RWPE2 (cell line): ENCODE data around the gene FASTKD2.

Experiments
- ATAC-seq: fragments of 200-7000 bp; cut with Tn5 transposase; 3 replicates; pipeline ENCODE4 v1.9.1; 2021; ENCODE audit warnings: low read depth
- DNase-seq: peaks from one replicate; pipeline ENCODE4 v3.0.0-alpha.2; 2020; ENCODE audit warnings: low spot score
- H3K27ac ChIP-seq: fragments of 450-650 bp; 2 replicates; pipeline ENCODE4 v1.5.1; 2017; ENCODE audit warnings: mild to moderate bottlenecking; ENCODE audit not compliant: poor library complexity, severe bottlenecking
- H3K27me3 ChIP-seq: fragments of 250-450 bp; sonication (Bioruptor Pico); 2 replicates; pipeline ENCODE4 v1.5.1; 2021; ENCODE audit warnings: mild to moderate bottlenecking, moderate library complexity; ENCODE audit not compliant: insufficient read depth, poor library complexity, severe bottlenecking
- H3K36me3 ChIP-seq: fragments of 250-450 bp; sonication (Bioruptor Pico); 2 replicates; pipeline ENCODE4 v1.5.1; 2020; ENCODE audit warnings: low read depth, mild to moderate bottlenecking, moderate library complexity
- H3K4me1 ChIP-seq: fragments of 250-450 bp; sonication (Bioruptor Pico); 2 replicates; pipeline ENCODE4 v1.5.1; 2021; ENCODE audit warnings: mild to moderate bottlenecking, moderate library complexity; ENCODE audit not compliant: insufficient read depth, poor library complexity, severe bottlenecking
- H3K4me3 ChIP-seq: fragments of 250-450 bp; sonication (Bioruptor Pico); 2 replicates; pipeline ENCODE4 v1.5.1; 2021; ENCODE audit warnings: mild to moderate bottlenecking, moderate library complexity; ENCODE audit not compliant: severe bottlenecking
- H3K9me3 ChIP-seq: fragments of 250-450 bp; sonication (Bioruptor Pico); 2 replicates; pipeline ENCODE4 v1.5.1; 2021; ENCODE audit warnings: mild to moderate bottlenecking, moderate library complexity; ENCODE audit not compliant: severe bottlenecking
- TF ChIP-seq, protein P1 (sequence below): fragments of 450-650 bp; IDR thresholded peaks from one replicate; pipeline ENCODE4 v1.5.1; 2017; ENCODE audit warnings: mild to moderate bottlenecking, moderate library complexity; ENCODE audit not compliant: poor library complexity, severe bottlenecking

FASTKD2 gene

GRCh38 chr2:206765242-206766056 lies at the start of gene FASTKD2, which contains the start of gene MDH1B:
TSS of gene FASTKD2 (plus strand) at chr2:206765606. CDS start at chr2:206766694, 1,088 bp downstream.
TSS of gene MDH1B (minus strand) at chr2:206765328. CDS start at chr2:206765271, 57 bp downstream.
- peaks cover 40% of the 10 kb centered on the region for H3K36me3 ChIP-seq
- TF ChIP-seq, protein P1, sequence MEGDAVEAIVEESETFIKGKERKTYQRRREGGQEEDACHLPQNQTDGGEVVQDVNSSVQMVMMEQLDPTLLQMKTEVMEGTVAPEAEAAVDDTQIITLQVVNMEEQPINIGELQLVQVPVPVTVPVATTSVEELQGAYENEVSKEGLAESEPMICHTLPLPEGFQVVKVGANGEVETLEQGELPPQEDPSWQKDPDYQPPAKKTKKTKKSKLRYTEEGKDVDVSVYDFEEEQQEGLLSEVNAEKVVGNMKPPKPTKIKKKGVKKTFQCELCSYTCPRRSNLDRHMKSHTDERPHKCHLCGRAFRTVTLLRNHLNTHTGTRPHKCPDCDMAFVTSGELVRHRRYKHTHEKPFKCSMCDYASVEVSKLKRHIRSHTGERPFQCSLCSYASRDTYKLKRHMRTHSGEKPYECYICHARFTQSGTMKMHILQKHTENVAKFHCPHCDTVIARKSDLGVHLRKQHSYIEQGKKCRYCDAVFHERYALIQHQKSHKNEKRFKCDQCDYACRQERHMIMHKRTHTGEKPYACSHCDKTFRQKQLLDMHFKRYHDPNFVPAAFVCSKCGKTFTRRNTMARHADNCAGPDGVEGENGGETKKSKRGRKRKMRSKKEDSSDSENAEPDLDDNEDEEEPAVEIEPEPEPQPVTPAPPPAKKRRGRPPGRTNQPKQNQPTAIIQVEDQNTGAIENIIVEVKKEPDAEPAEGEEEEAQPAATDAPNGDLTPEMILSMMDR: no peak
- DNase-seq (peak; percentile 93), ATAC-seq (peak; percentile 90)
- H3K4me1 ChIP-seq: peaks cover 5% of the 10 kb centered on the region
- H3K27ac ChIP-seq: peak within 1 kb of the TSS; percentile 71
- no peaks in the 10 kb centered on the region for H3K27me3 ChIP-seq
- no peaks in the 10 kb centered on the region for H3K9me3 ChIP-seq
- H3K4me3 ChIP-seq: peak within 1 kb of the TSS; percentile 71

- no peaks in the 10 kb centered on the region for H3K4me1 ChIP-seq
- no peak overlapping the region for H3K27ac ChIP-seq
- no peak for DNase-seq
- no peaks in the 10 kb centered on the region for H3K27me3 ChIP-seq
- ATAC-seq: no peak
- TF ChIP-seq, protein P1: no peak
- no peaks in the 10 kb centered on the region for H3K36me3 ChIP-seq
- H3K4me3 ChIP-seq: no peak overlapping the region
- no peaks in the 10 kb centered on the region for H3K9me3 ChIP-seq
Observed at GRCh38 chr2:206716623-206717022, 48.8 kb upstream of the FASTKD2 start.

DNA sequence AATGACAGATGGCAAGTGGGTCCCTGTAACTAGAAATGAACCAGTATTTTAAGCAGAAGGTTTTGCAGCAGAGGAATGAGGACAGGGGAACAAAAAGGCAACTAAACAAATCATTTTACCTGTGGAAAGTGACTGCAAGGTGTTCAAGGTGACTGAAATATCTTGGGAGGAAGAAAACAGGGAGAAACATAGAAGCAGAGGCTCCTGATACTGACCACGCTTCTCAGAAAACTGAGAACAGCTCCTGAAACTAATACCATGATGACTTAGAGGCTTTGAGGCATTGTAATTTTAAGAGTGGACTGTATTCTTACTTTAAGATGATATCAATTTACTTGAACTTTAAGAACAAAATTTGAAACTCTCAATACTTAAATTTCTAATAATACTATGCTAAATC lies 47.1 kb upstream of the FASTKD2 start, which contains the start of gene DYTN:
Gene DYTN (minus strand): TSS at position 101 of the 400 bp plus-strand sequence. CDS start 117 bp downstream, outside the sequence.
- Histone ChIP-seq H3K4me3 (no peak within 1 kb of the TSS), H3K27me3 (no peaks in the 10 kb centered on the region), H3K4me1 (no peaks in the 10 kb centered on the region), H3K27ac (no peak within 1 kb of the TSS), H3K9me3 (no peaks in the 10 kb centered on the region), H3K36me3 (no peaks in the 10 kb centered on the region)
- no peak for ATAC-seq
- TF ChIP-seq, protein P1: no peak
- DNase-seq: no peak

GRCh38 chr2:206721256-206721920 lies 44.0 kb upstream of the FASTKD2 start:
- Histone ChIP-seq H3K4me1 (no peaks in the 10 kb centered on the region), H3K36me3 (no peaks in the 10 kb centered on the region), H3K4me3 (no peak overlapping the region), H3K9me3 (no peaks in the 10 kb centered on the region), H3K27me3 (no peaks in the 10 kb centered on the region), H3K27ac (no peak overlapping the region)
- TF ChIP-seq, protein P1: no peak
- DNase-seq: no peak
- no peak for ATAC-seq
